Measurements from ENCODE around the gene GALK2. TPM values are rescaled to one million over a fixed set of nuclear protein-coding genes. Genes with fewer than 3 reads are reported as not detected.

GALK2 gene
- total and polyA plus RNA-seq, 2 experiments from 2014 or later, result 11.5 to 23.0 TPM

GRCh38 chr15:49343546-49343945 lies 173.5 kb downstream of the GALK2 start:
- Histone ChIP-seq H4K20me1 (replicated peaks; ENCODE audit: insufficient read depth) (no peaks in the 10 kb centered on the region), H3F3A (replicated peaks; ENCODE audit: low read depth) (no peaks in the 10 kb centered on the region), H3K27ac (ENCODE audit: low read depth) (peak overlapping the region; percentile 8; the same call in 1 of the 2 replicates), H2AFZ (no peak overlapping the region), H3K79me2 (replicated peaks; ENCODE audit: insufficient read depth) (no peaks in the 10 kb centered on the region), H3K4me3 (no peak overlapping the region), H3K4me2 (no peak overlapping the region), H3K36me3 (ENCODE audit: insufficient read depth) (no peaks in the 10 kb centered on the region), H3K27me3 (ENCODE audit: insufficient read depth) (no peaks in the 10 kb centered on the region), H3K9me2 (ENCODE audit: insufficient read depth) (no peaks in the 10 kb centered on the region), H3K4me1 (ENCODE audit: insufficient read depth) (peaks cover 7% of the 10 kb centered on the region; the same call in 1 of the 2 replicates)
- H3K4me3 Mint-ChIP-seq, result no peak overlapping the region
- ATAC-seq (no peak), DNase-seq (ENCODE audit: low spot score) (peak; percentile 14)
- H3K27me3 Mint-ChIP-seq (ENCODE audit: insufficient read depth, low read depth, poor library complexity), result no peaks in the 10 kb centered on the region
- TF ChIP-seq NANOG (IDR thresholded peaks at IDR 0.05; ENCODE audit: borderline replicate concordance), result no peak
- no peak for TF ChIP-seq ZNF331 (CRISPR knock-in tag; IDR thresholded peaks at IDR 0.05; ENCODE audit: low read depth)
- TF ChIP-seq ETS1 (IDR thresholded peaks at IDR 0.05), result no peak
- TF ChIP-seq EZH2phosphoT487 (IDR thresholded peaks at IDR 0.05; ENCODE audit: unreplicated experiment), result no peak
- TF ChIP-seq POLR2AphosphoS5 (IDR thresholded peaks at IDR 0.05; ENCODE audit: low read depth), result no peak
- no peak for TF ChIP-seq REST (IDR thresholded peaks at IDR 0.05; ENCODE audit: unreplicated experiment)
- no peak for TF ChIP-seq ZNF462 (CRISPR knock-in tag; IDR thresholded peaks at IDR 0.05)
- no peak for TF ChIP-seq CTCF (conservative IDR thresholded peaks at IDR 0.05; ENCODE audit: low read depth in 2 of 2)
- no peak for TF ChIP-seq STAT1 (IDR thresholded peaks at IDR 0.05; ENCODE audit: unreplicated experiment)
- TF ChIP-seq EZH2 (IDR thresholded peaks at IDR 0.05; ENCODE audit: low read depth, unreplicated experiment), result no peak
- TF ChIP-seq JUNB (IDR thresholded peaks at IDR 0.05; ENCODE audit: unreplicated experiment), result no peak
- peaks cover 27% of the 10 kb centered on the region for H3K4me1 Mint-ChIP-seq
- peaks cover 15% of the 10 kb centered on the region; the same call in 2 of the 3 replicates for H3K36me3 Mint-ChIP-seq (ENCODE audit: low read depth)
- H3K9me3 Mint-ChIP-seq, result 0 out of 3 replicates have a peak, but pooled peaks cover 3% of the 10 kb centered on the region
- 0 out of 2 replicates have a peak overlapping the region, but pooled peaks have one; percentile 5 for H3K27ac Mint-ChIP-seq
